K562 (cell line): ENCODE measurements around the gene RFX3. TPM values are rescaled to one million over a fixed set of nuclear protein-coding genes. Genes with fewer than 3 reads are reported as not detected.

Source experiments
- ATAC-seq: fragments of 200-7000 bp; cut with Tn5 transposase; 3 replicates; pipeline ENCODE4 v1.9.1; 2020; ENCODE audit warnings: moderate library complexity
- BruUV-seq: library from RNA; stranded (reverse); fragments of 400-500 nt; replicated peaks from 2 replicates; lab custom pipeline; 2021; lab: Mats Ljungman, UMichigan
- CTCF ChIA-PET: fragments of 300-600 bp; formaldehyde crosslinking; extraction: SDS; loops from one replicate; lab custom pipeline; 2021; ENCODE audit warnings: low intra/inter-chr PET ratio; lab: Yijun Ruan, JAX
- POLR2A ChIA-PET: fragments of 300-600, 350-650 bp; sonication (Branson Sonifier 250); formaldehyde crosslinking; extraction: SDS; loops from one replicate; lab custom pipeline; 2021; ENCODE audit warnings: antibody characterized with exemption, inconsistent platforms; lab: Yijun Ruan, JAX
- DNase-seq, 4 experiments: peaks; one replicate each; pipeline versions ENCODE4 v3.0.0 to v3.0.0-alpha.2; 2011 to 2018; ENCODE audit warnings: low spot score in 3 of 4, mixed read lengths in 3 of 4; ENCODE audit errors: extremely low read depth in 1 of 4
- FAIRE-seq: peaks from 2 replicates; lab custom pipeline; 2011; peaks lifted over from hg19 to GRCh38; lab: Jason Lieb, UNC
- H2AFZ ChIP-seq: 2 replicates; pipeline ENCODE4 v1.6.0; 2011; ENCODE audit warnings: low read depth, low read length, control low read depth, inconsistent platforms
- H3K27ac ChIP-seq: fragments of 200-600 bp; 3 replicates; pipeline ENCODE4 v1.8.0; 2011; ENCODE audit warnings: low read depth, mild to moderate bottlenecking, control low read depth, inconsistent platforms, low read length, moderate library complexity, mixed read lengths; ENCODE audit errors: extremely low read depth
- H3K27me3 ChIP-seq, 2 experiments: fragments of 300-600 bp in 1 of 2; 2 replicates in 1 of 2; 3 replicates in 1 of 2; pipeline versions ENCODE4 v1.6.0 to v1.8.0; 2011; ENCODE audit warnings: inconsistent platforms in 2 of 2, low read length in 2 of 2, mild to moderate bottlenecking in 1 of 2, mixed read lengths in 1 of 2, moderate library complexity in 1 of 2; ENCODE audit not compliant: control insufficient read depth in 2 of 2, insufficient read depth in 2 of 2
- H3K36me3 ChIP-seq: fragments of 300-600 bp; 3 replicates; pipeline ENCODE4 v1.8.0; 2011; ENCODE audit warnings: mild to moderate bottlenecking, low read length, inconsistent platforms; ENCODE audit not compliant: control insufficient read depth, insufficient read depth
- H3K4me1 ChIP-seq, 2 experiments: fragments of 200-600 bp in 1 of 2; replicated peaks in 1 of 2; 2 replicates in 1 of 2; 3 replicates in 1 of 2; pipeline versions ENCODE4 v1.5.1 to v1.8.0; 2011; ENCODE audit warnings: inconsistent platforms in 2 of 2, low read length in 2 of 2, mild to moderate bottlenecking in 1 of 2, mixed read lengths in 1 of 2, moderate library complexity in 1 of 2; ENCODE audit not compliant: control insufficient read depth in 2 of 2, insufficient read depth in 2 of 2
- H3K4me2 ChIP-seq: 2 replicates; pipeline ENCODE4 v1.6.1; 2011; ENCODE audit warnings: low read length, control low read depth, inconsistent platforms, mixed read lengths; ENCODE audit not compliant: insufficient read depth
- H3K4me3 ChIP-seq: fragments of 200-600 bp; sonication (generic), shearing (Covaris generic); 2 replicates; pipeline ENCODE4 v1.5.1; 2016; ENCODE audit warnings: control low read depth, inconsistent platforms
- H3K79me2 ChIP-seq: fragments of 200-600 bp; 3 replicates; pipeline ENCODE4 v1.8.0; 2011; ENCODE audit warnings: low read length, inconsistent platforms; ENCODE audit not compliant: control insufficient read depth, insufficient read depth
- H3K9ac ChIP-seq, 2 experiments: 2 replicates each; pipeline versions ENCODE4 v1.6.0 to v1.6.1; 2011; ENCODE audit warnings: low read depth in 2 of 2, low read length in 2 of 2, control low read depth in 1 of 2, inconsistent platforms in 1 of 2, mild to moderate bottlenecking in 1 of 2, mixed read lengths in 1 of 2; ENCODE audit not compliant: insufficient read depth in 1 of 2
- H3K9me1 ChIP-seq: one replicate; pipeline ENCODE4 v1.6.0; 2011; ENCODE audit warnings: inconsistent platforms, mild to moderate bottlenecking, low read length, moderate library complexity; ENCODE audit not compliant: control insufficient read depth, insufficient read depth
- H3K9me3 ChIP-seq: replicated peaks from 2 replicates; pipeline ENCODE4 v1.5.1; 2011; ENCODE audit warnings: low read depth, low read length, inconsistent platforms; ENCODE audit not compliant: control insufficient read depth, insufficient read depth
- H4K20me1 ChIP-seq: replicated peaks from 2 replicates; pipeline ENCODE4 v1.6.1; 2011; ENCODE audit warnings: low read length, inconsistent platforms, mixed read lengths; ENCODE audit not compliant: control insufficient read depth, insufficient read depth
- ARID4B ChIP-seq: sonication (generic); formaldehyde crosslinking; IDR thresholded peaks from 2 replicates; pipeline ENCODE4 v1.8.0; 2022; ENCODE audit warnings: mild to moderate bottlenecking, missing genetic modification reagents
- GABPB1 ChIP-seq: sonication (generic); formaldehyde crosslinking; IDR thresholded peaks from 2 replicates; pipeline ENCODE4 v1.8.0; 2022; ENCODE audit warnings: mild to moderate bottlenecking, missing genetic modification reagents
- ILK ChIP-seq: fragments of 450-650 bp; IDR thresholded peaks from 2 replicates; pipeline ENCODE4 v1.6.1; 2016; ENCODE audit warnings: missing genetic modification characterization, low read depth, mild to moderate bottlenecking, missing compliant biosample characterization, moderate library complexity, borderline replicate concordance
- IRF2 ChIP-seq: sonication (generic); formaldehyde crosslinking; IDR thresholded peaks from 2 replicates; pipeline ENCODE4 v1.8.1; 2022; ENCODE audit warnings: mild to moderate bottlenecking, missing genetic modification reagents
- NR2F6 ChIP-seq: fragments of 450-650 bp; formaldehyde crosslinking; IDR thresholded peaks from 2 replicates; pipeline ENCODE4 v1.4.0; 2020; ENCODE audit warnings: mild to moderate bottlenecking
- NR4A1 ChIP-seq, 2 experiments: fragments of 250-450 bp in 1 of 2; fragments of 450-650 bp in 1 of 2; sonication (Bioruptor Pico) in 1 of 2; IDR thresholded peaks; 2 replicates each; pipeline versions ENCODE4 v1.4.0 to v1.6.1; 2016 to 2020; ENCODE audit warnings: mild to moderate bottlenecking in 2 of 2, missing compliant biosample characterization in 1 of 2, missing genetic modification characterization in 1 of 2, moderate library complexity in 1 of 2
- RFX7 ChIP-seq: fragments of 250-450 bp; sonication (Bioruptor Pico); IDR thresholded peaks from 2 replicates; pipeline ENCODE4 v1.5.1; 2021; ENCODE audit warnings: mild to moderate bottlenecking
- U2AF2 ChIP-seq: fragments of 200-400 bp; formaldehyde crosslinking; optimal IDR thresholded peaks from 2 replicates; pipeline ENCODE3; 2017; ENCODE audit warnings: low read depth, mild to moderate bottlenecking, low read length
- VEZF1 ChIP-seq: fragments of 200-800 bp; sonication (Bioruptor generic); IDR thresholded peaks from 2 replicates; pipeline ENCODE4 v1.6.1; 2017; ENCODE audit warnings: missing genetic modification characterization, missing compliant biosample characterization
- ZNF134 ChIP-seq: fragments of 250-450 bp; sonication (Bioruptor Pico); conservative IDR thresholded peaks from 2 replicates; pipeline ENCODE4 v1.4.0; 2020
- ZNF354B ChIP-seq: fragments of 250-450 bp; sonication (Bioruptor Pico); IDR thresholded peaks from 2 replicates; pipeline ENCODE4 v1.4.0; 2020
- ZNF583 ChIP-seq: fragments of 250-450 bp; sonication (Bioruptor Pico); IDR thresholded peaks from 2 replicates; pipeline ENCODE4 v1.4.0; 2020
- WGBS: fragments of 100-300 bp; shearing (Covaris generic); methylation state at CpG from one replicate; pipeline ENCODE4 v1.1.6; 2016; ENCODE audit warnings: low coverage, mixed read lengths; ENCODE audit not compliant: insufficient coverage; ENCODE audit errors: missing lambda C conversion rate; 5-methylcytosine and 5-hydroxymethylcytosine counted together
- in situ Hi-C: fragments of 300-500 bp; cut with MboI; formaldehyde crosslinking; loops from 4 replicates; pipeline ENCODE4 v1.15.0; 2018; ENCODE audit warnings: inconsistent platforms, mixed read lengths
- intact Hi-C: fragments of 100-400 bp; cut with micrococcal nuclease; formaldehyde crosslinking; loops from 2 replicates; pipeline ENCODE4 v1.14.2; 2022
- polyA plus RNA-seq, 8 experiments: library from polyadenylated mRNA; depleted of rRNA in 4 of 8; stranded (reverse) in 5 of 8; unstranded in 3 of 8; fragments of >200 nt; fragmentation: Nextera tagmentation in 2 of 8; fragmentation: Illumina TruSeq in 1 of 8; extraction: Ambion mirVana in 2 of 8; extraction: Trizol in 1 of 8; gene quantifications; 2 replicates each; pipeline versions ENCODE4 v1.2.1 to v1.2.3, GENCODE V29; 2011 to 2014; ENCODE audit warnings: inconsistent platforms in 1 of 8, missing spikeins in 1 of 8
- total RNA-seq, 7 experiments: library from RNA; depleted of rRNA in 6 of 7; stranded (reverse); fragments of >200 nt in 6 of 7; fragmentation: Illumina TruSeq in 2 of 7; extraction: Trizol in 2 of 7; gene quantifications; 2 replicates each; pipeline versions ENCODE4 v1.2.1 to v1.2.3, GENCODE V29; 2011 to 2021; ENCODE audit warnings: low replicate concordance in 1 of 7

The RFX3 gene
- total and polyA plus RNA-seq, 9 of the 15 experiments (the other 6 are each of a cell fraction or from before 2014, with no cell fraction given) = 0.86 to 4.9 (median 2.0) TPM

- H4K20me1 ChIP-seq = no peaks in the 10 kb centered on the region
- no peaks in the 10 kb centered on the region for H3K9me1 ChIP-seq
- no peaks in the 10 kb centered on the region for H3K4me1 ChIP-seq
- no peaks in the 10 kb centered on the region for H3K36me3 ChIP-seq
- no peaks in the 10 kb centered on the region for H3K79me2 ChIP-seq
- in situ Hi-C loops = no loop called here
- H3K27me3 ChIP-seq = no peaks in the 10 kb centered on the region
- ChIA-PET CTCF (interaction anchor here (1.2 kb wide), 1 partner anchor 494 kb away, joined by 3 read pairs; no protein-coding TSS in a partner anchor), POLR2A (no interaction called here)
- intact Hi-C loops = no loop called here
- BruUV-seq = no TSS peak
- no peak overlapping the region for H3K27ac ChIP-seq
- no peak for FAIRE-seq
- H3K9ac ChIP-seq = no peak overlapping the region
- no peak overlapping the region for H3K4me3 ChIP-seq
- H3K4me2 ChIP-seq = no peak overlapping the region
- no peaks in the 10 kb centered on the region for H3K9me3 ChIP-seq
- ATAC-seq = no peak
- no peak for DNase-seq
- H2AFZ ChIP-seq = no peak overlapping the region
- WGBS = 27% methylated on average over 4 of the region's 4 CpGs
- no peak for TF ChIP-seq IRF2 (CRISPR knock-in tag)
- no peak for TF ChIP-seq ZNF583
- no peak for TF ChIP-seq ILK (tag)
- TF ChIP-seq GABPB1 (CRISPR knock-in tag) = no peak
- no peak for TF ChIP-seq ZNF134
- TF ChIP-seq NR2F6 (CRISPR knock-in tag) = no peak
- TF ChIP-seq ARID4B = no peak
- no peak for TF ChIP-seq VEZF1
- no peak for TF ChIP-seq ZNF354B
- no peak for TF ChIP-seq NR4A1 (CRISPR knock-in tag; IDR thresholded peaks at IDR 0.05)
- no peak for TF ChIP-seq NR4A1 (tag; IDR thresholded peaks at IDR 0.05)
- no peak for TF ChIP-seq RFX7 (CRISPR knock-in tag)
- no peak for TF ChIP-seq U2AF2
Measured at GRCh38 chr9:3239240-3239639, 286.6 kb downstream of the RFX3 start.
